Adrenal gland (tissue), 5 donors: ENCODE results near the gene MTR.

Source experiments
- CTCF ChIP-seq, 6 experiments: fragments of 450-650 bp in 4 of 6; fragments of 200-600 bp in 2 of 6; sonication (generic) in 1 of 6; IDR thresholded peaks; 1 replicate in 5 of 6; 2 replicates in 1 of 6; pipeline versions ENCODE4 v1.5.1 to v1.8.0; 2016 to 2021; ENCODE audit warnings: antibody characterized with exemption in 6 of 6, mild to moderate bottlenecking in 2 of 6, moderate library complexity in 1 of 6
- POLR2A ChIP-seq, 2 donors: fragments of 450-650 bp; IDR thresholded peaks; one replicate each; pipeline ENCODE4 v1.6.1; 2017; ENCODE audit warnings: antibody characterized with exemption in 2 of 2, mild to moderate bottlenecking in 2 of 2, moderate library complexity in 1 of 2
- donor health status: DM: no; HTN: no; CAD: no.

GRCh38 chr1:236913371-236914037 lies 118.4 kb downstream of the MTR start:
- TF ChIP-seq CTCF (IDR thresholded peaks at IDR 0.05): no peak
- TF ChIP-seq POLR2A (IDR thresholded peaks at IDR 0.05): no peak
